ENCODE measurements around the gene NNMT.

The NNMT gene

DNA sequence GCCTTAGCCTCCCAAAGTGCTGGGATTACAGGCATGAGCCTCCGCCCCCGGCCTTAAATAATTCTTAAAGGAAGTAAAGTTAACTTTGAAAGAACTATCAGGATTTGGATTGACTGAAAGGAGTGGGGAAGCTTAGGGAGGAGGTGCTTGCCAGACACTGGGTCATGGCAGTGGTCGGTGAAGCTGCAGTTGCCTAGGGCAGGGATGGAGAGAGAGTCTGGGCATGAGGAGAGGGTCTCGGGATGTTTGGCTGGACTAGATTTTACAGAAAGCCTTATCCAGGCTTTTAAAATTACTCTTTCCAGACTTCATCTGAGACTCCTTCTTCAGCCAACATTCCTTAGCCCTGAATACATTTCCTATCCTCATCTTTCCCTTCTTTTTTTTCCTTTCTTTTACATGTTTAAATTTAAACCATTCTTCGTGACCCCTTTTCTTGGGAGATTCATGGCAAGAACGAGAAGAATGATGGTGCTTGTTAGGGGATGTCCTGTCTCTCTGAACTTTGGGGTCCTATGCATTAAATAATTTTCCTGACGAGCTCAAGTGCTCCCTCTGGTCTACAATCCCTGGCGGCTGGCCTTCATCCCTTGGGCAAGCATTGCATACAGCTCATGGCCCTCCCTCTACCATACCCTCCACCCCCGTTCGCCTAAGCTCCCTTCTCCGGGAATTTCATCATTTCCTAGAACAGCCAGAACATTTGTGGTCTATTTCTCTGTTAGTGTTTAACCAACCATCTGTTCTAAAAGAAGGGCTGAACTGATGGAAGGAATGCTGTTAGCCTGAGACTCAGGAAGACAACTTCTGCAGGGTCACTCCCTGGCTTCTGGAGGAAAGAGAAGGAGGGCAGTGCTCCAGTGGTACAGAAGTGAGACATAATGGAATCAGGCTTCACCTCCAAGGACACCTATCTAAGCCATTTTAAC, at the start of gene NNMT:
Gene NNMT (plus strand): TSS at position 724 of the 929 bp plus-strand sequence. CDS start 158 bp downstream, at position 882.
- peak; percentile 30 for DNase-seq (ENCODE audit: low read depth, low spot score)

DNA sequence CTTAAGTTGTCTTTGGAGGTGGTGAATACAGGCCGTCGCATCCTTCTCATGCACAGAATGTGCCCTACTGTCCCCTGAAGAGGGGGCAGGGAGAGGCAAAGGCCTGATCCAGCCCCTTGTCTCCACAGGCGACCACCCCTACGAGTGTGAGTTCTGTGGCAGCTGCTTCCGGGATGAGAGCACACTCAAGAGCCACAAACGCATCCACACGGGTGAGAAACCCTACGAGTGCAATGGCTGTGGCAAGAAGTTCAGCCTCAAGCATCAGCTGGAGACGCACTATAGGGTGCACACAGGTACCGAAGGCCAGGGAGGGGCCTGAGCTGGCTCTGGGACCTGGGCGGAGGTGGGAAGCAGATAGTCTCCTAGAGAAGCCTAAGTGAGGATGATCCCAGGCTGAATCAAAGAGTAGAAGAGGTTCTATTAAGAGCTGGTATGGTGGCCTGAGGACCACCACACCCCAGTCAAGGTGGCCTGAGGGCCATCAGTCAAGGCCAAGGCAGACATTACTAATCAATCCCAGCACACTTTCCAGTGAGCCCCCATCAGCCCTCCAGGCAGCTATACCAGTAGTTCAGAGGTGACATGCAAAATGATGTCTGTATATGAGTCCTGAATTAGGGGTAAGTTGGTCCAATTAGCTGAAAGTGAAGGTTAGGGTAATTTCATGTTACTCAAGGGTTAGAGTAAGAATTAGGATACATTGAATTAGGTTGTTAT, 49.0 kb upstream of the NNMT start:
- DNase-seq (ENCODE audit: low read depth, low spot score): no peak

DNA sequence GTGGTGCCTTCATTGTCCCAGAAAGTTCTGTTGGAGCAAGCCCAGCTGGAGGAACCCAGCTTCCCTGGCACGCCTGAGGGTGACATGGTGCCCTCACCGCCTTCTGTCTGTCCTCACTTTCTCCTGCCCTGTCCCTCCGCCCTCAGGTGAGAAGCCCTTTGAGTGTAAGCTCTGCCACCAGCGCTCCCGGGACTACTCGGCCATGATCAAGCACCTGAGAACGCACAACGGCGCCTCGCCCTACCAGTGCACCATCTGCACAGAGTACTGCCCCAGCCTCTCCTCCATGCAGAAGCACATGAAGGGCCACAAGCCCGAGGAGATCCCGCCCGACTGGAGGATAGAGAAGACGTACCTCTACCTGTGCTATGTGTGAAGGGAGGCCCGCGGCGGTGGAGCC, 46.0 kb upstream of the NNMT start:
- DNase-seq (ENCODE audit: low read depth, low spot score): no peak

DNA sequence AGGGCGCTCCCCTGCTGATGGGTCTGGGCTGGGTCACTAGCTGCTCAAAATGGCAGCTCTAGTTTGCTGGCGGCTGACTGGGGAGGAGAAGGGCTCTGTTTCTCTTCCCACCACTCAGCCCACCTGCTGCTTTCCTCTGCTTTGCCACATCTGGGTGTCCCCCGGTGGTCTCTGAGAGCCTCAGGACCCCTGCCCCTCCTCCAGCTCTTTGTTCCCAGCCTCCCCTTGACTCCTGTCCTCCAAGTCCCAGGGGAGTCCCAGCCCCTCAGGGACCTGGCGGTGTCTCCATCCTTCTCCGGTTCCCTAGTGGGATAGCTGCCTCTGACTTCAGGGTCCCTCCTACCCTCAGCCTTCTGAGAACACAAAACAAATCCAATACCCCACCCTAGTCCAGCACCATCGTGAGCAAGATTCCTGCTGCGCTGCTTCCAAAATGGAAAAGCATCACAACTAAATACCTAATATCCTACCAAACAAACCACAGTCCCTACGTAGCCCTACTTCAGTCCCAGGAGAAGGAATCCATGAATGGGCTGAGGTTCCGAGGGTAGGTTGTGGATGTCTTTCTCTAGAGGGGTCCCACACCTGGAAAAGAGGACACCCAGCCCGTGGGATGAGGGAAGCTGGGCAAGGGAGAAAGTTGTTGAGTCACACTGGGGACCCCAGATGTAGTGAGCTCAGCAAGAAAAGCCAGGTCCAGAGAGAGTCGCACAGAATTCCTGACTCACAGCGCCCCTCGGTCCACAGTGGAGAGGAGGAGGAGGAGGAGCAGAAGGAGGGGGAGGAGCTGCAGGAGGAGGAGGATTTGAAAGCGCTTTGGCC, 45.0 kb upstream of the NNMT start:
- peak; percentile 28 for DNase-seq (ENCODE audit: low read depth, low spot score)

DNA sequence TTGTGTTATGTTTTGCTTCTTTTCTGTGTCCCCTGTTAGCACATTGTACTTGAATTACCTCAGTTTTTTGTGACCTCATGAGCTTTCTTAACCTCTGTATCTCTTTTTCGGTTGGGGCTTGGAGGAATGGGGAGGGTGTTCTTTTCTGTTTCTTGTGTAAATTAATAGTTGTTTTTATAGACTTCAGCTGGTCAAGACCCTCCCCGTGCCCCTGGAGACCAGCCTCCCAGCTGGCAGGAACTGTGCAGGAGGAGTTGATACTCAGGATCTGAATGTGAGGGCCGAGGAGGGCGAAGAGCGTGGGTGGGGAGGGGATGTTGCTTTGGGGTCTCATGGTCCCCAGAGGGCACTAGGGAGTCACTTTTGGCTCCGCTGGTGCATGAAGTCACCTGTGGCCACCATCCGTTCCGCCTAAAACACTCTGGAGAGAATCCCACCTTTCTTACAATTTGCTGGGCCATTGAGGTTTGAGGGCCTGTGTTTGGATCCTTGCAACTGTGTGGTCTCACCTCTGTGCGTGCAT, 44.3 kb upstream of the NNMT start:
- peak; percentile 26 for DNase-seq (ENCODE audit: low read depth, low spot score)

DNA sequence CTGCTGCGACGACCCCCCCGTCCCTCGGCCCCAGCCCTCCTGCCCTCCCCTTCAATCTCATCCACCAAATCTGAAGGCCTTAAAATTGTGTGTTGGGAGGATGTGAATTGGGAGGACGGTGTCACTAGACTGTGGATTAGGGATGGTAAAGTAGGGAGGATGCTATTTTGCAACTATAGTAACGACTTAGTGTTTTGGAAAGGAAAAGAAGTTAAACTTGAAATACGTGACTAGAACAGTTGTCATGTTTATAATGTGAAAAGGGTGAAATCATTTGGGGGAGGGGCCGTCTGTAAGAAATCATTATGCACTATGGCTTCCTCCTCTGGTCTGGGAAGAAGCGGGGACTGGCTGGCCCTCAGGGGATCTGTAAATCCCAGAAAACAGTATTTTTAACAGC, 43.4 kb upstream of the NNMT start:
- no peak for DNase-seq (ENCODE audit: low read depth, low spot score)

DNA sequence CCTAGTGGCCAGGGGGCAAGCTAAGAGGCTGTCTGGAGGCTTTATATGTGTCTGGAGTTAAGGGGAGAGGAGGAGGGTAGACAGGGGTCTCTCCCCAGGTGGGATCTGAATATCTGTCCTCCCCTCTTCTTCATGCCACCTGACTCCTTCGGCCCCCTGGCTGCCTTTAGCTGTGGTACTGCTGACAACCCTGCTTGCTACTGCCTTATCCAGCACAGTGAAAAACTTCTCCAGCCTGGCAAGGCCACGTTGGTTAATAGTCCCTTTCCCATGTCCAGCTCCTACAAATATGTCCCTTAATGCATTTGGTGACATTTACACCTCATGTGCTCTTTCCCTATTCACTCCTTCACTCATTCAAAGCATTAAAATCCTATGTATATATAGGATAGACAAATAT, 42.4 kb upstream of the NNMT start:
- DNase-seq (ENCODE audit: low read depth, low spot score): no peak

DNA sequence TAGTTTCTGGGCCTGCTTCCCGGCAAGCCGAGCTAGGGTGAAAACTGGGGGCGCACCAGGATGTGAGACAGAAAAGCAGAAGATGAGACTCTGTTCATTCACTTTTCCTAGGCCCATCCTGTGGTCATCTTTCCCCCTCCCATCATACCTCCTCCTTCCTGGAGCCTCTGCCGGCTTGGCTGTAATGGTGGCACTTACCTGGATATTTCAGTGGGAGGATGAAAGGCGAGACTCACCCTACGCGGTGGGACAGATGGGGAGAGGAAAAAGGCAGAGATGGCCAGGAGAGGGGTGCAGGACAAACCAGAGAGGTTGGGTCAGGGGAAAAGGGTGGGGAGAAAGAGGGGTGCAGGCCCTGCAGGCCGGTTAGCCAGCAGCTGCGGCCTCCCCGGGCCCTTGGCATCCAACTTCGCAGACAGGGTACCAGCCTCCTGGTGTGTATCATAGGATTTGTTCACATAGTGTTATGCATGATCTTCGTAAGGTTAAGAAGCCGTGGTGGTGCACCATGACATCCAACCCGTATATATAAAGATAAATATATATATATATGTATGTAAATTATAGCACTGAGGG, 41.5 kb upstream of the NNMT start:
- no peak for DNase-seq (ENCODE audit: low read depth, low spot score)

DNA sequence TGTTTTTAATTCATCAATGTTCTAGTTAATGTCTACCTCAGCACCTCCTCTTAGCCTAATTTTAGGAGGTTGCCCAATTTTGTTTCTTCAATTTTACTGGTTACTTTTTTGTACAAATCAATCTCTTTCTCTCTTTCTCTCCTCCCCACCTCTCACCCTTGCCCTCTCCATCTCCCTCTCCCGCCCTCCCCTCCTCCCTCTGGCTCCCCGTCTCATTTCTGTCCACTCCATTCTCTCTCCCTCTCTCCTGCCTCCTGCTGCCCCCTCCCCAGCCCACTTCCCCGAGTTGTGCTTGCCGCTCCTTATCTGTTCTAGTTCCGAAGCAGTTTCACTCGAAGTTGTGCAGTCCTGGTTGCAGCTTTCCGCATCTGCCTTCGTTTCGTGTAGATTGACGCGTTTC, 40.9 kb upstream of the NNMT start:
- no peak for DNase-seq (ENCODE audit: low read depth, low spot score)

DNA sequence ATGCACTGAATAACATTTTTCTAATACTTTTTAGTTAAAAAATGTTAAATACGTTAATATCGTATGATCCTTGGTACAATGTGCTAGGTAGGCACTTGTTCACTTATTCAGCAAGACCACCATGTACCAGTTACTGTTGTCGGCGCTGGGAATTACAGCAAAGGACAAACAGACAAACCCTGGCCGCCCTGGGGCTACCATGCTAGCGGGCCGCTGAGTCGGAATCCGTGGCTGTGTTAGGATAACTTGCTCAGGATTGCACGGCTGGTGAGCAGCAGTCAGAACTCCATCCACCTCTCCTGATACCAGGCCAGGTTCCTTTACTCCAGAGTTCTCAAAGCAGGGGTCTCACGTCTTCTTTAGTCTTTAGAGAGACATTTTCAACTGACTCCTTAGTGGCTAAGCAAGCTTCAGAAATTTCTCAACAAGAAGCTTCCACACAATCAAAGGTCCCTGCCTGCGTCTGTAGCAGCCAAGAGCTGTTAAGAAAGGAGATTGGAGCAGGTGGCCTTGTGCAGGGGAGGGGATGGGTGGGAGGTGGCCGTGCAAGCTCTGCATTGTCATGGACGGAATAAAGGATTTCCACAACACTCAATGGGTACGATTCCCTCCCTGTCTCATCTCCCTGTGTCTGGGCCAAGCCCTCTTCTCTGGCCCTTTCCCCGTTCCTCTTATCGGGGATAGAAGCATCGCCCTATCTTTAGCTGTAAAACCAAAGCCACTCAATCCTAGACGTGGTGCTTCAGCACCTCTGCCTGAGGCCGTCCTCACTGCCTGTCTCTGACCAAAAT, 39.8 kb upstream of the NNMT start:
- peak; percentile 64 for DNase-seq (ENCODE audit: low read depth, low spot score)

DNA sequence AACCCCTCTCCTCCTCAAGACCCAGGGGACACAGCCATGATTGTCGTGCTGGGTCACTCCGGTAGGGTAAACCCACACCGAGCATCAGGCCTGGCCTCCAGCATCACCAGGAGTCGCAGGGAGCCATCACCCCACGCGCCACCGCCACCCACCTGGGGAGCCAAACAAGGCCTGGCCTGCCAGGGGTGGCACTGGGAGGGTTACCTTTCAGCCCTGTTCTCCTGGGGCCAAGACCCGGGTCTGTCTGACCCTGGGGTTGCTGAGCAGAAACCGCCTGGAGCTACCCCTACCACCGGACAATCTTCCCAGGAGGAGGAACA, 39.3 kb upstream of the NNMT start:
- DNase-seq (ENCODE audit: low read depth, low spot score): peak; percentile 30

DNA sequence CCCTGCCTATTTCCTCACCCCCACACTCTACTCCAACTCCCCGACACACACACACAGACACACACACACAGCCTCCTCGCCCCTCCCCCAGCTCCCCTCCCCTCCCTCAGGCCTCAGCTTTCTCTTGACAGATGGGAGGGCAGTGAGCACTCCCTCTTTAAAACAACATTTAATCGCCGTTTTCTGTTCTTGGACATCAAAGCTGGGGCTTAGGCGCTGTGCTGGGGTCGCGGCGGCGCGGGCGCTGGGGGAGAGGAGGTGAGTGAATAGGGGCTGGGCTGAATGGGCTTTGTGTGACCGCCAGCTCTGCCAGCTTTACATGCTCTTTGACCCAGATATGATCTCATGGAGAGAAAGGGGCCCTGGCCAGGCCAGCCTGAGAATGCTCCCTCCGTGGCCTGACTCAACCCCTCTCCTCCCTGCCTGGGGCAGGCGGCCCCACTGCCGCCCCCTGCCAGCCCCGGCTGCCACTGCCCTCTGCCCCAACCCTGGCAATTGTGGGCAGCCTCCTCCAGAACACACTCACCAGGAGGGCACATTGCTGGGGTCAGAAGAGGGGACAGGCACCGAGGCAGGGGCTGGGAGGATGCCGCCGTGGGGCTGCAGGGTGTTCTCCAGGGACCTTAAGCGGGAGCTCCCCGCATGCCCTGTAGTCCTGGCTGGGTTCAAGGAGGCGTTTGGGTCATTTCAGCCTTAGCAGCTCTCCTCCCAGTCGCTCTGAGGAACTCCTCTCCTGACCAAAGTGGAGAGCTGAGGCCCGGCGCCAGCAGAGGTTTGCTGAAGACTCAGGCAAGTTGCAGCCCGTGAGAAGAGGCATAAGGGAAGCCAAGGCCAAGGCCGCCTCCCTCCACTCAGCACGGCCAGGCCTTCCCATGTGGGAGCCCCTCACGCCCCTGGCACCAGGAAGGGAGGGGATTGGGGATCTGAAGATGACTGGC, 38.3 kb upstream of the NNMT start:
- DNase-seq (ENCODE audit: low read depth, low spot score): peak; percentile 79

DNA sequence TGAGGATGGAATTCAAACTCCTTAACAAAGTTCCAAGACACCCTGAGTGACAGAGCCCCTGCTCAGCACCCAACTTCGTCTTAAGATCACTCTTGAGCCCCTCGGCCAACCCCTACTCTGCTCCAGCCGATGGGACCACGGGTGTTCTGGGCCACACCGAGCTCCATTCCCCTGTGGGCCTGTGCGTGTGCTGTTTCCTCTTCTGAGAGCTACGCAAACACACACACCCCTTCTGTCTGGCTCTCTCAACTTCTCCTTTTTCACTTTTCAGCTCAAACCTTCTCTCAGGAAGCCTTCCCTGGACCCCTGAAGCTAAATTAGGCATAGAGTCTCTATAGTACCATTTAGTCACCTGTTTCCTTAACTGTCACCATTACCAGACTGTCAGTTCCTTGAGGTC, 37.5 kb upstream of the NNMT start:
- DNase-seq (ENCODE audit: low read depth, low spot score): no peak

DNA sequence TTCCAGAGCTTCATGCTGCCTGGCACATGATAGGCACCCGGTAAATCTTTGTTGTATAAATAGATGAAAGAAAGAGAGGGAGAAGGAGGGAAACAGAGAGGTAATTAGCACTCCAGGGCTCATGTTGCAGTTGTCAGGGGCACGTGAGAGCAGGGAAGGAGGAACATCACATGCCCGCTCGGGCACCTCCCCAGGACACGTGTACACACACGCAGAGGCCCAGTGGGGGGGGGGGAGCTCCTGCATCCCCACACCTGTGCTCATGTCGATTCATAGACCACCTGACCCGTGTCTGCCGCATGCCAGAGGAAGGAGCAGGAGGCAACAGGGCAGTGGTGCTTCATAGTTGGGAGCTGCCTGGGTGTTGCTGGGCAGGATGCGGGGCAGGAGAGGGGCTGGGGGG, 37.1 kb upstream of the NNMT start:
- DNase-seq (ENCODE audit: low read depth, low spot score): no peak

DNA sequence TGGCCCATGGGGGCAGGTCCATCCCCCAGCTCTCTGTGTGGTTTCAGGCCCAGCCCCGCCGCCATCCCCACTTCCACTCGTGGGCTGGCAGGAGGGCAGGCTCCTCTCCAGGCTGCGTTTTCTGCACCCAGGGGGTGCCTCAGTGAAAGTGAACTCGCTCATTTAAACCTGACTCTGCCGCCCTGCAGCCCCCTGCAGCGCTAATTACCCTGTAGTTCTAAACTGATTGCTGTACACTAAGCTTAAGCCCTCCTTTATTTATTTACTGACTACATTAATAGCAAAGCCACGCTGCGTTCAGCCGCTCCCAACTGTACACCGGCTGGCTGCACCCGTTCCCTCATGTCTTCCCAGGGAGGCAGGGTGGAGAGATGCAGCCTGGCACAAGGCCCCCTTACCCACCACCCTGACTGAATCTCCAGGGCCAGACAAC, 36.6 kb upstream of the NNMT start:
- no peak for DNase-seq (ENCODE audit: low read depth, low spot score)

DNA sequence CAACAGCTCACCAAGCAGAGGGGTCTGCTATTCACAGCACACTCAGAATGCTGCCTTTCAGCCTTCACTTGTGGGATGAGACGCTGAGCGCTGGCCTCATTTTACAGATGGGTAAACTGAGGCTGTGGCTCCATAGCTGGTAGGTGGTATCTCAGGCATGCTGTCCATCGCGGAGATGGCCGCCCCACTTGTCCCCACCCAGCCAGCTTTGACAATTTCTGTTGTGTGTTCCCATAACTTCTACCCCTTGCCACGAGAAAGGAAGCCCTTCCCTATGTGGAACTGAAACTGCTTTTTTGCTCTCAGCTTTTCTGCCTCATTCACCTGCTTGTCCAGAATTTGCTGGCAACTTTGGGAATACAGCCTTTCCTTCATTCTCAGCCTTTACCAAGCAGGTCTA, 36.1 kb upstream of the NNMT start:
- DNase-seq (ENCODE audit: low read depth, low spot score): no peak

DNA sequence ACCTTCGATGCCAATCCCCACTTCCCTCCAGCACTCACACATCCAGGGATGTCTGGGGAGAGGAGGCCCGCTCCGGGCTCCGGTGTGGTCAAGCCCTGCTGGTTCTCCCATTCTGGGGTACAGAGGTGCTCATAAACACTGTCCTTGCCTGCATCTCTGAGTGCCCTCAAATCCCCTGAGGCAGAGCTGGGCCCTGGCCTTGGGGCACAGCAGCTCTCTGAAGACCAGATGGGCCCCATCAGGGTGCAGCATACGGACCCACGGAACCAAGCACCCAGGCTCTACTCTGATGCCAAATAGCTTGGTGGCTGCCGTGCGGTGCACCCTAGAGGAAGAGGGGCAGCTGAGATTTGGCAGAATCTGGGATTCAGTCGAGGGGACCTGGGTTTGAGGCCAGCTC, 35.7 kb upstream of the NNMT start:
- no peak for DNase-seq (ENCODE audit: low read depth, low spot score)

DNA sequence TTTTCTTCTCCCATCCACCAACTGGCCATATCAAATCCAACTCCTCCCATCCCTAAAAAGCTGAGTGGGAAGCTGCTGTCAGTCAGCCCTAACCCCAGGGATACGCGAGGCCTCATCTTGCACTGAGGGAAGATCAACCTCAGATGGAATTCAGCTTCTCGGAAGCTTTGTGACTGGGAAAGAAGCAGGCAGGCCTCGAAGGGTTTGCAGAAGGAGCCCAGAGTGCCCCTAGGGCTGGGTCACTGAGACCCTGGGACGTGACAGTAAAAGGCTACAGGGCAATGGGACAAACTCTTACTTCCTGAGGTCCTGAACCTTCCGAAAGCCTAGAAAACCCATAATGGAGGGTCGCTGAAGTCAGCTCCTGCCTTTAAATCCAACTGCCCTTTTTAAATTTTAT, 34.4 kb upstream of the NNMT start:
- no peak for DNase-seq (ENCODE audit: low read depth, low spot score)

DNA sequence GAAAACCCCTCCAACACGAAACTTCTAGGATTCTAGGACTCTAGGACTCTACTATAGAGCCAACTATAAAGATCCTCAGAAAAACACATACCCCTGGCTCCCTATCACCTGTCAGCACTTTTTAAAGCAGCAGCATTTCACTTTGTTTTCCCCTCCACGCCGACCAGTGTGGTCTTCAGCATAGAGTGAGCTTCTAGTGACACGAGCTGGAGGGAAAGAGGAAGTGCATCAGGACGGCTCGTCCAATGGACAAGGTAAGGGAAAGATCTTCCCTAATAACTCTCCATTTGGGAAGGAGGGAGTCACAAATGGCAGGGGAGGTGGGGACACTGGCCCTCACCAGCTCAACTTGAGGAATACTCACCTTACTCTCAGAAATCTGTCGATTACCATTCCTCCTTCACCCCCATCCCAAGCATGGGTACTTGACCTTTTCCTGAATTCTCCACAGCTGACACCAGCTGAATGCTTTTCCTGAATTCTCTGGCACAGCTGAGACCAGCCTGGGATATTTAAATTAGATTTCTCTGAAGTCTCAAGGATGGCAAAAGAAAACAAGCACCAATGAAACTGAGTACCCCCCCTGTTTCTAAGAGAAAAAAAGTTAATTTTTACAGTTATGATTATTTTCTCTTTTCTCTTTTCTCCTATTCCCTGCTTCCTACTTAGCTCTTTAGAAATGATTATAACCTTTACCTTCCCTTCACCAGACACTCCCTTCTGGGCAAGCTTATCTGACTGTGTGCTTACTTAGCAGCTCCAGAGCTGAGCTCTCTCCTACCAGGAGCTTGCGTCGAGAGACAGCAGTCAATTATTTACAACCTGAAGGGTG, 33.3 kb upstream of the NNMT start:
- peak; percentile 54 for DNase-seq (ENCODE audit: low read depth, low spot score)
